CD4-positive, alpha-beta memory T cell (primary cell): ENCODE data around the gene DPF3. TPM values are rescaled to one million over a fixed set of nuclear protein-coding genes. Genes with fewer than 3 reads are reported as not detected.

Source experiments
- CTCF ChIA-PET: fragments of 350-600 bp; sonication (Branson Sonifier 250); formaldehyde crosslinking; loops from one replicate; lab custom pipeline; 2021; ENCODE audit warnings: inconsistent platforms; ENCODE audit not compliant: partially characterized antibody; lab: Charles Lee
- POLR2A ChIA-PET: fragments of 350-600 bp; sonication (Branson Sonifier 250); formaldehyde crosslinking; loops from one replicate; lab custom pipeline; 2021; ENCODE audit not compliant: partially characterized antibody; lab: Charles Lee
- DNase-seq, 5 donors: peaks; one replicate each; pipeline versions ENCODE4 v3.0.0 to v3.0.0-alpha.2; 2020 to 2022; ENCODE audit warnings: mixed read lengths in 1 of 5
- H3K27ac ChIP-seq: one replicate; pipeline ENCODE4 v1.7.0; 2013; ENCODE audit warnings: low read depth, low read length
- H3K27me3 ChIP-seq: 2 replicates; pipeline ENCODE4 v1.7.0; 2013; ENCODE audit warnings: mild to moderate bottlenecking, low read length, moderate library complexity; ENCODE audit not compliant: insufficient read depth
- H3K36me3 ChIP-seq: 2 replicates; pipeline ENCODE4 v1.7.0; 2013; ENCODE audit warnings: mild to moderate bottlenecking, low read length, moderate library complexity; ENCODE audit not compliant: insufficient read depth
- H3K4me1 ChIP-seq: 2 replicates; pipeline ENCODE4 v1.7.0; 2013; ENCODE audit warnings: mild to moderate bottlenecking, low read length, moderate library complexity; ENCODE audit not compliant: insufficient read depth
- H3K4me3 ChIP-seq, 2 donors: one replicate each; pipeline ENCODE4 v1.7.0; 2013; ENCODE audit warnings: low read length in 2 of 2, mild to moderate bottlenecking in 1 of 2
- H3K9me3 ChIP-seq, 2 donors: one replicate each; pipeline ENCODE4 v1.7.0; 2013; ENCODE audit warnings: low read length in 2 of 2, control low read depth in 1 of 2; ENCODE audit not compliant: control insufficient read depth in 1 of 2
- H3K27ac Mint-ChIP-seq, 7 donors: one replicate each; pipeline ENCODE4 v1.8.0; 2020 to 2021; ENCODE audit warnings: mixed read lengths in 7 of 7, mild to moderate bottlenecking in 6 of 7, inconsistent platforms in 3 of 7, moderate library complexity in 3 of 7
- H3K27me3 Mint-ChIP-seq, 2 donors: one replicate each; pipeline ENCODE4 v1.8.0; 2020 to 2021; ENCODE audit warnings: mixed read lengths in 2 of 2
- H3K36me3 Mint-ChIP-seq, 2 donors: one replicate each; pipeline ENCODE4 v1.8.0; 2020 to 2021; ENCODE audit warnings: mixed read lengths in 2 of 2, inconsistent platforms in 1 of 2, mild to moderate bottlenecking in 1 of 2
- H3K4me1 Mint-ChIP-seq, 4 donors: one replicate each; pipeline ENCODE4 v1.8.0; 2020 to 2021; ENCODE audit warnings: mixed read lengths in 4 of 4, mild to moderate bottlenecking in 1 of 4
- H3K4me3 Mint-ChIP-seq, 8 donors: one replicate each; pipeline ENCODE4 v1.8.0; 2020 to 2021; ENCODE audit warnings: mixed read lengths in 8 of 8, mild to moderate bottlenecking in 7 of 8, moderate library complexity in 6 of 8, inconsistent platforms in 3 of 8
- H3K9me3 Mint-ChIP-seq, 8 donors: one replicate each; pipeline ENCODE4 v1.8.0; 2020 to 2021; ENCODE audit warnings: mixed read lengths in 8 of 8, mild to moderate bottlenecking in 5 of 8, inconsistent platforms in 3 of 8, moderate library complexity in 1 of 8
- intact Hi-C: fragments of 100-400 bp; cut with micrococcal nuclease; formaldehyde crosslinking; loops from one replicate; pipeline ENCODE4 v1.15.1; 2023
- polyA plus RNA-seq, 2 donors: library from polyadenylated mRNA; unstranded; fragments of 300-500 nt; fragmentation: Illumina TruSeq; gene quantifications; one replicate each; pipeline ENCODE4 v1.2.3, GENCODE V29; 2021
- total RNA-seq, 2 experiments: library from RNA; stranded (reverse); gene quantifications; one replicate each; pipeline ENCODE4 v1.2.3, GENCODE V29; 2021

Gene DPF3
- total and polyA plus RNA-seq, 4 experiments from 2014 or later: 0.25 to 0.35 TPM; not detected in 2

- Mint-ChIP-seq H3K36me3 (no peaks in the 10 kb centered on the region), H3K27ac (no peak overlapping the region), H3K4me1 (no peaks in the 10 kb centered on the region), H3K4me3 (no peak overlapping the region), H3K9me3 (no peaks in the 10 kb centered on the region), H3K27me3 (peaks cover 2 to 4% of the 10 kb centered on the region in 2 donors)
- Histone ChIP-seq H3K27me3 (no peaks in the 10 kb centered on the region), H3K9me3 (no peaks in the 10 kb centered on the region), H3K36me3 (no peaks in the 10 kb centered on the region), H3K4me3 (no peak overlapping the region), H3K27ac (no peak overlapping the region), H3K4me1 (no peaks in the 10 kb centered on the region)
- no peak for DNase-seq
- ChIA-PET CTCF (no interaction called here), POLR2A (no interaction called here)
- intact Hi-C loops: no loop called here
These were observed 100.6 kb downstream of the DPF3 start for GRCh38 chr14:72793156-72793939.

GRCh38 chr14:72792051-72792788 lies 101.7 kb downstream of the DPF3 start:
- no peak for DNase-seq
- H3K4me1 ChIP-seq: no peaks in the 10 kb centered on the region
- H3K4me3 ChIP-seq: no peak overlapping the region
- Mint-ChIP-seq H3K4me3 (no peak overlapping the region), H3K9me3 (no peaks in the 10 kb centered on the region), H3K36me3 (no peaks in the 10 kb centered on the region), H3K27me3 (peaks cover 2 to 4% of the 10 kb centered on the region in 2 donors), H3K4me1 (no peaks in the 10 kb centered on the region), H3K27ac (no peak overlapping the region)
- ChIA-PET CTCF (no interaction called here), POLR2A (no interaction called here)
- no peak overlapping the region for H3K27ac ChIP-seq
- H3K36me3 ChIP-seq: no peaks in the 10 kb centered on the region
- H3K9me3 ChIP-seq: no peaks in the 10 kb centered on the region
- intact Hi-C loops: no loop called here
- no peaks in the 10 kb centered on the region for H3K27me3 ChIP-seq

- Mint-ChIP-seq H3K36me3 (no peaks in the 10 kb centered on the region), H3K27me3 (peaks cover 2 to 4% of the 10 kb centered on the region in 2 donors), H3K27ac (no peak overlapping the region), H3K4me1 (no peaks in the 10 kb centered on the region), H3K9me3 (no peaks in the 10 kb centered on the region), H3K4me3 (no peak overlapping the region)
- Histone ChIP-seq H3K4me3 (no peak overlapping the region), H3K36me3 (no peaks in the 10 kb centered on the region), H3K27ac (no peak overlapping the region), H3K27me3 (no peaks in the 10 kb centered on the region), H3K4me1 (no peaks in the 10 kb centered on the region), H3K9me3 (no peaks in the 10 kb centered on the region)
- DNase-seq: no peak
- ChIA-PET POLR2A (no interaction called here), CTCF (no interaction called here)
- intact Hi-C loops: no loop called here
These were observed 102.9 kb downstream of the DPF3 start for GRCh38 chr14:72790887-72791566.

- H3K27me3 Mint-ChIP-seq: peaks cover 0 to 4% of the 10 kb centered on the region in 2 donors
- H3K4me3 Mint-ChIP-seq: no peak overlapping the region
- Histone ChIP-seq H3K4me3 (no peak overlapping the region), H3K4me1 (no peaks in the 10 kb centered on the region), H3K27ac (no peak overlapping the region), H3K9me3 (no peaks in the 10 kb centered on the region), H3K36me3 (no peaks in the 10 kb centered on the region), H3K27me3 (no peaks in the 10 kb centered on the region)
- H3K27ac Mint-ChIP-seq: no peak overlapping the region
- ChIA-PET POLR2A (no interaction called here), CTCF (interaction anchor here (0.6 kb wide), 1 partner anchor 37 kb away, joined by 3 read pairs; no protein-coding TSS in a partner anchor)
- H3K36me3 Mint-ChIP-seq: no peaks in the 10 kb centered on the region
- H3K4me1 Mint-ChIP-seq: no peaks in the 10 kb centered on the region
- DNase-seq: no peak
- no peaks in the 10 kb centered on the region for H3K9me3 Mint-ChIP-seq
- intact Hi-C loops: no loop called here
These were observed 104.8 kb downstream of the DPF3 start for GRCh38 chr14:72788972-72789728.

GRCh38 chr14:72788255-72788654 lies 105.6 kb downstream of the DPF3 start:
- no peaks in the 10 kb centered on the region for H3K36me3 ChIP-seq
- DNase-seq: no peak
- Mint-ChIP-seq H3K27ac (peak overlapping the region in 1 of 7 donors; percentile 42), H3K27me3 (no peaks in the 10 kb centered on the region), H3K4me3 (no peak overlapping the region), H3K36me3 (no peaks in the 10 kb centered on the region), H3K9me3 (no peaks in the 10 kb centered on the region), H3K4me1 (no peaks in the 10 kb centered on the region)
- no peaks in the 10 kb centered on the region for H3K9me3 ChIP-seq
- no peaks in the 10 kb centered on the region for H3K4me1 ChIP-seq
- H3K27me3 ChIP-seq: no peaks in the 10 kb centered on the region
- H3K27ac ChIP-seq: no peak overlapping the region
- ChIA-PET CTCF (no interaction called here), POLR2A (no interaction called here)
- intact Hi-C loops: no loop called here
- no peak overlapping the region for H3K4me3 ChIP-seq

GRCh38 chr14:72787841-72788240 lies 106.1 kb downstream of the DPF3 start:
- no peaks in the 10 kb centered on the region for H3K4me1 ChIP-seq
- POLR2A ChIA-PET: no interaction called here
- no peak overlapping the region for H3K27ac ChIP-seq
- intact Hi-C loops: no loop called here
- H3K36me3 ChIP-seq: no peaks in the 10 kb centered on the region
- H3K4me3 ChIP-seq: no peak overlapping the region
- H3K9me3 ChIP-seq: no peaks in the 10 kb centered on the region
- no peaks in the 10 kb centered on the region for H3K27me3 Mint-ChIP-seq
- H3K27me3 ChIP-seq: no peaks in the 10 kb centered on the region
- no peak overlapping the region for H3K27ac Mint-ChIP-seq
- H3K9me3 Mint-ChIP-seq: peaks cover 0 to under 1% (median 0%) of the 10 kb centered on the region in 8 donors
- H3K4me1 Mint-ChIP-seq: no peaks in the 10 kb centered on the region
- H3K36me3 Mint-ChIP-seq: peaks cover 0 to 2% of the 10 kb centered on the region in 2 donors
- DNase-seq: no peak
- no peak overlapping the region for H3K4me3 Mint-ChIP-seq
- CTCF ChIA-PET: no interaction called here
